NCI-H2196 treated with DMSO at 0.1 percent for 48 hours (cell line): ENCODE results near the gene STXBP4.
A peak's percentile ranks its signal among the peaks of the same experiment; 100 is the strongest.
"Not testable (repeated sequence)": the region's sequence is repeated elsewhere in the genome, so short reads cannot be mapped to it uniquely, and the experiment has no call there.

ENCODE experiments used
- DNase-seq: peaks from one replicate; lab custom pipeline; 2025; ENCODE audit not compliant: unreplicated experiment; lab: John Stamatoyannopoulos, UW

STXBP4 gene

DNA sequence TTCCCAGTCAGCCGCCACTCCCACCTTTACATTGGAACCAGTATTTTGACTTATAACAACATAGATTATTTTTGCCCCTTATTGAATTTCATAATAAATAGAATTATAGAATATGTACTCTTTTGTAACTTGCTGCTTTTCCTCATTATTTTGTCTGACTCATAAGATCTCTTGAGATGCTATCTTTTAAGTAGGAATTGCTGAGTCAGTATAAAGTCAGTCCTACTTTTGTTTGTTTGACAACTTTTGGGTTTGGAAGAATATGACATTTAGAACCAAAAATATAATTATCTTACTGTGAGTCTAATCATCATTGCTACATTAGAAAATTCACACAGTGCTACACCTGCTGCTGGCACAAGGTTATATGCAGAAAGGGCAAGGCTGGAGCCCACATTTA is 69.7 kb downstream of the STXBP4 start:
- DNase-seq: no peak

DNA sequence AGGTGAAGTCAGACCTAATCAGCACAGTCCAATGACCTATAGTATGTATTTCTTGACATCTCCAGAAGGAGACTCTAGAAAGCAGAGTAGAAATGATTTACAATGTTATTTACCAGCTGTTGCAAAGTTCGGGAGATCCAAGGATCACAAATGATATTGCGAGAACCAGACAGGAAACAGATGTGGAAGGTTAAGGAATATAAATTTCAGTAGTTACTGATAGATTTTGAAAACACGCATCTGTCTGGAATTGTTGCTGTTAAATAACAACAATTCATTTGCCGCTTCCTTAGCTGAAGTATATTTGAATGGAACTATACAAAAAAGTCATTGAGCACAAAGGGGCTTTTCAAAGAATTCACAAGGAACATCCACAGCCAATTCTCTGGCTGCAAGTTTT is 72.0 kb downstream of the STXBP4 start:
- no peak for DNase-seq

DNA sequence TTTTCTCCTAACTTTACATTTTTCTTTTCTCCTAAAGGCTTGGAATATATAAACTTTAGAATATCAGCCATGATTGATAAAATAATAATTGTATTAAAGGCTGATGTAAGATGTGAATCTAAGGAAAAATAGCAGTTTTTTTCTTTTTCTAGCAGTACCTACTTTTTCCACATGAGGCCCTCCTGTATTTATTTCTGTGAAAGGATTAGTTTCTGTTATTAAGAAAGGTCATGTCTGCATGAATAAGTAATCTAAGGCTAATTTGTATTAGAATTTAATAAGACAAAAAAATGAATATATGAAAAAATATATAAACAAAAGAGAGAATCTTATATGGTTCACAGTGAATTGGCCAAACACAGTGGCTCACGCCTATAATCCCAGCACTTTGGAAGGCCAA is 85.3 kb downstream of the STXBP4 start:
- DNase-seq: no peak

DNA sequence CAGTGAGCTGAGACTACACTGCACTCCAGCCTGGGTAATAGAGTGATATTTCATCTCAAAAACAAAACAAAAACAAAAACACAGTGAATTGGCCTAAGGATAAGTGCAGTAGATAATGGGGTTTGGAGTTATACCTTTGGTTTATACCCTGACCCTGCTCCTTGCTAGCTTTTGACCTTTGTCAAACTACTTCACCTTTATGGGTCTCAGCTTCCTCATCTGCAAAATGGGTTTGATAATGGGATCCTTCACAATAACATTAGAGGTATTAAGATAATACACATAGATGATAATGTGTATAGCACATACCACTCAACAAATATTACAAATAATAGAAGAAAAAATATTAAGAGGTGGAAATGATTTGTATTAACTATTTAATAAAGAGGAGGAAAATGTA is 85.9 kb downstream of the STXBP4 start:
- DNase-seq: no peak

DNA sequence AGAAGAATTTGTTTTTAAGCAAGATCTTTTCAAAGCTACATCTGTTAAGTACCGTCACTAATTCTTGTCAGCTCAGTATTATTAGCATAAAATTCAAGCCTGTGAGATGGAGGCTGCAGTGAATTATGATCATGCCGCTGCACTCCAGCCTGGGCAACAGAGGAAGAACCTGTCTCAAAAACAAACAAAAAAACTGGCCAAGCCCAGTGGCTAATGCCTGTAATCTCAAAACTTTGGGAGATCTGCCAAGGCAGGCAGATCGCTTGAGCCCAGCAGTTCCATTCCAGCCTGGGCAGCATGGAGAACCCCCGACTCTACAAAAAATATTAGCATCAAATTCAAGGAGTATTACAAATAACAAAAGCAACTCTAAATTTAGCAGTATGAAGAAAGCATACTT is 88.0 kb downstream of the STXBP4 start:
- DNase-seq: peak; percentile 45

DNA sequence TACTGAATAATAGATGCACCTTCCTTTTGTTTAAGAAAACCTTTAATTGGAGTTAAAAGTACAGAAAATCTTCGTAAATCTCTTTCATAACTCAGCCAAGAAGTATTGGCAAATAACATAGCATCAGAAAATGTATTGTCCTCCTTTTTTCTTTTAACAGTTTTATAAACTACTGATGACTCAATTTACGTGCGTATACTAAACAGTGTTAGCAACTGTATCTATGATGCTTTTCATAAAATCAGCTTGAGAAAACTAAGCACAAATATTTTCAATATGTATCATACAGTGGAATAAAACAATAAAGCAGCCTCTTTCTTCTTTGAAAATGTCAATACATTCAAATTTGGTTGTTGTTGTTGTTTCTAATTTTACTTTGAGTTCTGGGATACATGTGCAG is 88.6 kb downstream of the STXBP4 start:
- no peak for DNase-seq

DNA sequence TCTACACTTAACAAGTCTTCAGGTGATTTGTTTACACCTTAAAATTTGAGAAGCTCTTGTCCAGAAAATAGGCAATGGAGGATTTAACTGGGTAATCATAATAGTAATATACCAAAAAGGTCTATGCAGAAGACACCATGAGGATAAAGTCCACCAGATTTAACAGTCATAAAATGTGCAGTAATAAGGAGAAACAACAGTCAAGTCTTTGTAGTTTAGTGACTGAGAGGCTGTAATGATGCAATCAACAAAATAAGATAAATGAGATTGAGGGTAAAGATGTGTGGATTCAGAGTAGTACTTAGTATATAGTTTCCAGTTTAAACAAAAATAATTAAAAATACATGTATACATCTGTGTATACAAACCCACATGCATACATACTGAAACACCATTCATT is 91.2 kb downstream of the STXBP4 start:
- DNase-seq: no peak

DNA sequence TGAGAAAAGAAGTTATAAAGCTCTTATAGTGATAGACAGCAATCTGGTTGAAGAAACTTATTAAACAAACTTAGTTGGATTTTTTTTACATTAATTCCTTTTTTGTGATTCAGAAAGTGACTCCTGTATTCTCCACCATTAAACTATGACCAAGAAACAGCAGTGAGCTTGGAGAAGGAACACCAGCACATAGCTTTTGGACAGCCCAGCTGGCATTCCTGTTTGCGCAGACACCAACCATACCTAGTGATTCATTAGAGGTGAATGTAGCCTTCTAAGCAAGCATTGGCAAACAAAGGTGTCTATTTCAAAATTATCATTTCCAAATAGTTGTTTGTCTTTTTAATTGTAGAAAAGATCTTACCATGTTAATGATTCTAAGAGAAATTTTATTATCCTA is 94.4 kb downstream of the STXBP4 start:
- DNase-seq: no peak

DNA sequence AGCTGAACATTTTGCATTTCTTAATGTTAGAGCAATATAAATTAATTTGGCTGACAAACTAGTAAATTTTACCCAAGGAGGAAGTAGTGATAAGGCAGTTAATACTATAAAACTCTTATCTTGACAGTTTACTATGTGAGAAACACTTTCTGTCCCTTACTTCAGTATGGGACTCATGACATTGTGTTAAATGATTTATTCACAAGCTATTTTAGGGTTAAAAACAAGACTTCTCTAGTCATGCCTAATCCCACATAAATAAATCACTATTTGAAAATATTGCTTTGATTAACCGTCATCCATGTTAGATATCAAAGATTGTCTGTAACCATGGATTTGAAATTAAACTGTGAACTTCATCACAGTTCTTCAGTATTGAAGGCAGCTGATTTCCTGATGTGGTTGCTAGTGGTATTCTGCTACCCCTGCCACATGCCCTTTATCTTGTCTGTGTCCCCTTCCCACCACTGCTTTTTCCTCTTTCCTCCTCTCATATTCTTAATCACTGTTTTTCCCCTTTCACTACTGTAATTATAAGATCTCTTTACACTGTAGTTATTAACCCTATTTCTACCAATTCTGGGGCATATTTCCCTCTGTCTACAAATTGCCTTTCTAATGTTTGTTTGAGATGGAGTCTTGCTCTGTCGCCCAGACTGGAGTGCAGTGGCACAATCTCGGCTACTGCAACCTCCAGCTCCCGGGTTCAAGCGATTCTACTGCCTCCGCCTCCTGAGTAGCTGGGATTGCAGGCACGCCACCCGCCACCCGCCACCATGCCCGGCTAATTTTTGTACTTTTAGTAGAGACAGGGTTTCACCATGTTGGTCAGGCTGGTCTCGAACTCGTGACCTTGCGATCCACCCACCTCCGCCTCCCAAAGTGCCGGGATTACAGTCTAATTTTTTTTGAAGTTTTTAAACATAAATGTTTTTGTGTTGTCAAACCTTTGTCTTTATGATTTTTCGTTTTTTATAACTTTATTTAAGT is 95.6 kb downstream of the STXBP4 start:
- no peak for DNase-seq

DNA sequence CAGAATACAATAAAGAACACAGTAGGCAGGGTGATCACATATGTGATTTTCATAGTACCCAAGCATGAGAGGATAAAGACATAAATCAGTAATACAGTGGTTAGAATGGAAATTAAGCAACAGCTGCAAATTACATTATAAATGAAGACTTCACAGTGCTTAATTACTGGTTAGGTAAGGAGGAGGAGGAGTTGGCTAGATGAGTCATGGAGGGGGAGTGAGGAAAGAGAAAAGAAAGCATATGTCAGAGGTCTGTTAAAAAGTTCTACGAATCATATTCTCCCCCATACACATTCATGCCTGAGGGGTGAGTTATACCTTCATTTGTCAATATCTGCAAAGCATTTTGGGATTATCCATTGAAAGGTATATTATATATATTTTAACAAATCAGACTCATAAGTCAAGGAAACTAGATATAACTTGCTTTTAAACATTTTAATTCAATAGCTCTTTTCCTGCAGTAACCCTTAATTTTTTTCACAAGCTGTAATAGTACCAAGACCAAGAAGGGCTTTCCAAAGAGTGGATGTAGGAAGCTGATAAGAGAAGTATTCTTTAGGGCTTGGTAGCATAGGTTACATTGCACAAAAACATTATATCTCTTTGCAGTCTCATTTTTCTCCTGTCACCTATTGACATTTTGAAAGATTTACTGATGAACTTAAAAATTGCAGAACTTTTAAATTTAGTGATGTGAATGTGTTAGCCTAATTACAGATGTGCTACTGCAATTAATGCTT is 99.3 kb downstream of the STXBP4 start:
- DNase-seq: no peak

DNA sequence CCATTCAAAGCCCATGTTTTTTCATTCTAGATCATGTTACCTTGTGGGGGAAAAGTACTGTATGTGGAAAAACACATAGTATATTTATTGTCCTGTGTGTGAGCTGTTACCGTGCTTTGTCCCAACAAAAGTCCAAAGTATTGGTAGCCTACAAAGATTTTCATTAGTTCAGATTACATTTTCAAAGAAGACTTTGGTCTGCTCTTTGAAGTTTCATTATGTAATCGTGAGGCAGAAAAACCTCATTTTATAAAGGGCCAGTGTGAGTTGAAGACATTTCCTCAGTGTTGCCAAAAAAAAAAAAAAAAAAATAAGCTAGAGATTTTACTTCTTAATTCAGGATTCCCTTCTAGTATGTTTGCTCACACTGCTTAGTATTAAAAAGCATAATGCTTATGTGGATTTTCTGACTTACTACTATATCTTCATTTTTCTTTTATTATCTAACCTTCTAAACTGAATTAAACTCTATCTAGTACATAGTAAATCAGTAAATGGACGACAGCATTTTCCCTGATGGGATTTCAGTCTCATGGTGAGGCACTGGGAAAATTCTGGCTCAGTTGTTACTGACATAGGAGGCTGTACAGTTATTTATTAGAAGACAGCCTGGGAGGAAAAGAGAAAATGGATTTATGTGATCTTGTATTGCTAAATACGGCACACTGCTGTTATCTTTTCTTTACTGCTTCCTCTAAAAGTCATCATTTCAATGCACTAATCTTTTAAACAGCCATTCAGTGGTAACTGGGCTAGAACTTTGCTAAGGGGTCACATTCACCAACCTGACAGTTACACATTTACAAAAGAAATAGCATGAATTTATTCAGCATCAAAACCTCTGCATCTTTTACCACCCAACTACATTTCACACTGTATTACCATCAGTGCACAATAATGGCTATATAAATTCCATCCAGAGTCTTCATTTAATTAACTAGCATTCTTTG is 100.6 kb downstream of the STXBP4 start:
- DNase-seq: no peak

DNA sequence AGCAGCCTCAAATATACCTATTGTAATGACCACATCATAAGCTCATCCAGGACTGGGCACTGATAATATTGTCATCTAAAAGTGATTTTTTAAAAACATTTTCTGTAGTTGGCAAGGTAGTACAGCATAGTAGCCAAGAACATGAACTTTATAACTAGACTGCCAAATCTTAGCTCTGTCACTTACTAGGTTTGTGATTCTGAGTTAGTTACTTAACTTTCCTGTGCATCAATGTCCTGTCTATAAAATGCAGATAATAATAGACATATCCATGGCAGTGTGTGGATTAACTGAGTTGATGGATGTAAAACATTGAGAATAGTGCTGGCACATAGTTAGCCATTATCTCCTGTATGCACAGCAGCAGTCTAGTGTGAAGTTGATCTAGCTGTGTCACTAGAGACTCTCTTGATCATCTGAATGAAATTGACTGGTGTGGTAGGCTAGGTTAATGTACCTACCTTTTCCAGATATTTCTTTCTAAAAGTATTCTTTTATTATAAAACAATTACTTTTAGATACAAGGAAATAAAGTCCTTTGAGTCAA is 101.5 kb downstream of the STXBP4 start:
- DNase-seq: no peak

DNA sequence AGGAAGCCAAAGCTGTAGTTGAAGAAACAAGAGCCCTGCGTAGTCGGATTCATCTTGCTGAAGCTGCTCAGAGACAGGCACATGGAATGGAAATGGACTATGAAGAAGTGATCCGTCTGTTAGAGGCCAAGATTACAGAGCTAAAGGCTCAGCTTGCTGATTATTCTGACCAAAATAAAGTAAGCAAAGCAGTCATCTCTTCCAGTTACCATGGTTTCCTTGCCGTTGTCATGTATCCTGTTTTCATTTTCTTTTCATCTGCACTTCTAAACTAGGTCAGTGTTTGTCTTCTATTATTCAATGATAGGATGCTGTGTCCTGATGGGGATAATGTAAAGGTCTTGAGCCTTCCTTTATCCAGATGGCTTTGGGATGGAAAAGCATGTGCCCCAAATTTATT is 104.3 kb downstream of the STXBP4 start:
- no peak for DNase-seq

DNA sequence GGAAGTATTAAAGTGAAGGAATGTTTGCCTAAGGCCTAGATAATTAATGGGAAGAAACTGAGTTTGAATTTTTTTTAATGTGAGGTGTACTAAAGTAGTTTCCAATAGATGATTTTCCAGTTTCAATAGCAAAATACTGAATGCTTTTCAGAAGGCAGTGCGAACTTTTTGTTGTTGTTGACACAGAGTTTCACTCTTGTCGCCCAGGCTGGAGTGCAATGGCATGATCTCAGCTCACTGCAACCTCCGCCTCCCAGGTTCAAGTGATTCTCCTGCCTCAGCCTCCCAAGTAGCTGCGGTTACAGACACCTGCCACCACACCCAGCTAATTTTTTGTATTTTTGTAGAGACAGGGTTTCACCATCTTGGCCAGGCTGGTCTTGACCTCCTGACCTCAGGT is 104.9 kb downstream of the STXBP4 start:
- not testable (repeated sequence) for DNase-seq

DNA sequence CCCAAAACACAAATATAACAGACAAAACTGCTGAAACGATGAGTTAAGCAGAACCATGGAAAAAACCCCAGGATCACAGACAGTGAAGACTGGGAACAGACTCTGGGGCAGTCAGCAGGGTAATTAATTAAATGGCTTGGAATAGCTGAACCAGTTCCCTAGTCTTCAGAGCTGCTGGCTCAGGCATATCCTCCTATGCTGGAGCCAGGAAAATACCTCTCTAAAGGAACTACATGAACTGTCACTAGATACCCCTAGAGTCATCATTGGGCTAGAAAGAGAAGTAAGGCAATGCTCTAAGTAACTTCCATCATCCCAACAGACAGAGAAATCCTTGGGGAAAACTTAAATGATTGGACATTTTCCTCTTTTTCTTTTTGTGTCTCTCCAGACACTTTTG is 113.0 kb downstream of the STXBP4 start:
- no peak for DNase-seq

DNA sequence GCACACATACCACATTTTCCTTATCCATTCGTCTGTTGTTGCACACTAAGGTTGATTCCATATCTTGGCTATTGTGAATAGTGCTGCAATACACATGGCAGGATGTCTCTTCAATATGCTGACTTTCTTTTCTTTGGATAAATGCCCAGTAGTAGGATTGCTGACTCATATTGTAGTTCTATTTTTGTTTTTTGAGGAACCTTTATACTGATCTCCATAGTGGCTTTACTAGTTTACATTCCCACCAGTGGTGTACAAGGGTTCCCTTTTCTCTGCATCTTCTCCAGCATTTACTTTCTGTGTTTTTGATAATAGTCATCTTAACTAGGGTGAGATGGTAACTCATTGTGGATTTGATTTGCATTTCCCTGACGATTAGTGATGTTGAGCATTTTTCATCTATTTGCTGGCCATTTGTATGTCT is 118.1 kb downstream of the STXBP4 start:
- no peak for DNase-seq

DNA sequence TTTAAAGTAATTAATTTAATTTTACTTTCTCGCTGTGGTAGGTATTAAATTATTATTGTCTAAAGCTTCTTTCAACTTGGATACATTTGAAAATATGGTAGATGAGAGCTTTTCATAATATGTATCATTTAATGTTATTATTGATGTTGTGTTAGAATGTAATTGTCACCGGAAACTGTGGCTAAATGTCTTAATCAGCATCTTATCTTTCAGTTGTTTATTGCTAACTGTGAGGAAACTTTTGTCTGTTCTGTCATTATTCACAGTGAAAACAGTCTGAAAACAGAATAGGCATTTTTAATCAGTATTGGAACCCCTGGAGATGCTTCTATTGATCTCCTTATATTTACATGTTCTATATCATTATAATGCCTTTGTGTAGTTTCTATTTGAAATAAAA is 120.7 kb downstream of the STXBP4 start:
- no peak for DNase-seq

DNA sequence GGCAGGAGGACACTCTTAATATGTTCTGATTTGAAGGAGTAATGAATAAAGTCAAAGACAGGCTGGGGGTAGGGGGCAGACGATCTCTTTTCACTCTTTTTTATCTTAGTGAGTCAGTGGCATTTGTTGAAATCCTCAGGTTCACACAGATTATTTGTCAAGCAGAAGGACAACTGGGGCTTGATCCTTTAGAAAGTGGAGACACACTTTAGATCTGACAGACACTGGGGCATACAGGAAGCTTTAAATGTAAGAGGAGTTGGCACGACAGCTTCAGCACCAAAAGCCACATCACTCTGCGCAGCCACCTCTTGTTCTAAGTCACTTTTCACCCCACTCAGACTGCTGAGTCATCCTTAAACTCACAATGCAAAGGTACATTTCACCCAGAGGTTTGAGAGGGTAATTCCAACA is 121.5 kb downstream of the STXBP4 start:
- DNase-seq: no peak

DNA sequence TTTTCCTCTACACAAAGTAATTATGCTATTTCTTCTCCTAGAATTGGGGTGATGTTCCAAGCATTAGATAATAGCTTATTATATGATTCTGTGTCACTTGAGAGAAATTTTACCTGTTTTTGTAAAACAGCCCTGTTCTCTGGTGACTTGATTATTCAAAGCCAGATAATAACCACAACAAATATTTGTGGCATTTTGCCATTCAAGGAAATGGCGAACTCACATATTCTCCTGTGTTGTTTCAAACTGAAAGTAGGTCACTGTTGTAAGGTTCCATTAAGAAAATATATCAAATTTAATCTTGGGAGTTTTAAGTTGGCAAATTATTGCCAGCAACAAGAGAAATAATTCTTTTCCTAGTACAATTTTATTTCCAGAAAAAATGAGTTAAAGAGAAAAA is 124.8 kb downstream of the STXBP4 start:
- no peak for DNase-seq

DNA sequence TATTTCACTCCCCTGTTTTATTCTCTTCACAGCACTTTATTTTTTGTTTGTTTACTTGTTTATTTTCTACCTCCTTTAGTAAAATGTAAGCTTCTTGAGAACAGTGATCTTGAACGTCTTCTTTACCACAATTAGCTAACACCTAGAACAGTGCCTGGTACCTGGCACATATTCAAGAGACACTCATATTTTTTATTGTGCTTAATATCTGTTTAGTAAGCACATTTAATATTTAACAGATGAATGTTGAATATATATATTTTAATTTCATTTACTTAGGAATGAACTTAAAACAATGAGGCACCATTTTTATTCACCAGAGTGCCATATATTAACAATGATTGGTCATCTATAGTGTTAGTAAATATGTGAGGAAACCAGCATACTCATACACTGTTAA is 130.2 kb downstream of the STXBP4 start:
- DNase-seq: no peak

DNA sequence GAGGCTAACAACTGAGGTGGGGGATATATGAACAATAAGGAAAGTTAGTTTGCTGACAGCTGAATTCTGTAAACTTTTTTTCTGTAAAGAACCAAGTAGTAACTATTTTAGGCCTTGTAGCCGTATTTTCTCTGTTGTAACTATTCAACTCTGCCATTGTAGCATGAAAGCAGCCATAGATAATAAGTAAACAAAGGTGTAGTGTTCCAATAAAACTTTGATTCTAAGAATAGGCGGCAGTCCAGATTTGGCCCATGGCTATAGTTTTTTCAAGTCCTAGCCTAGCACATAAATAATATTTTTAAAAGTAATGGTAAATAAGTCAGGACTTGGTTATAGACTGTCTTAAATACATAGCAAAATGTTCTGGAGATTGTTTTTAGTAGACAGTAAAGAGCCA is 142.0 kb downstream of the STXBP4 start:
- no peak for DNase-seq
